Osteoblast (primary cell): ENCODE results near the gene SP7. TPM values are rescaled to one million over a fixed set of nuclear protein-coding genes. Genes with fewer than 3 reads are reported as not detected.

Experiments
- DNase-seq: peaks from one replicate; pipeline ENCODE4 v3.0.0; 2011; ENCODE audit warnings: low spot score, mixed read lengths; ENCODE audit not compliant: insufficient read length; ENCODE audit errors: missing footprints
- H2AFZ ChIP-seq: 2 replicates; pipeline ENCODE4 v1.6.0; 2011; ENCODE audit warnings: mild to moderate bottlenecking, low read length
- H3K27ac ChIP-seq: 2 replicates; pipeline ENCODE4 v1.5.1; 2011; ENCODE audit warnings: mild to moderate bottlenecking, low read depth, low read length, moderate library complexity
- H3K27me3 ChIP-seq: 2 replicates; pipeline ENCODE4 v1.6.0; 2012; ENCODE audit warnings: mild to moderate bottlenecking, control low read depth, inconsistent platforms, low read length, moderate library complexity; ENCODE audit not compliant: insufficient read depth
- H3K36me3 ChIP-seq: 2 replicates; pipeline ENCODE4 v1.5.1; 2011; ENCODE audit warnings: mild to moderate bottlenecking, low read length, control low read depth, moderate library complexity; ENCODE audit not compliant: insufficient read depth
- H3K4me1 ChIP-seq: 2 replicates; pipeline ENCODE4 v1.5.1; 2011; ENCODE audit warnings: mild to moderate bottlenecking, low read length, control low read depth, moderate library complexity; ENCODE audit not compliant: insufficient read depth
- H3K4me2 ChIP-seq: 2 replicates; pipeline ENCODE4 v1.6.0; 2011; ENCODE audit warnings: mild to moderate bottlenecking, low read length; ENCODE audit not compliant: insufficient read depth
- H3K4me3 ChIP-seq: fragments of 200-600 bp; sonication (generic); 3 replicates; pipeline ENCODE4 v1.5.1; 2012; ENCODE audit warnings: mild to moderate bottlenecking, low read length, inconsistent platforms; ENCODE audit not compliant: insufficient read depth
- H3K79me2 ChIP-seq: 2 replicates; pipeline ENCODE4 v1.6.0; 2012; ENCODE audit warnings: mild to moderate bottlenecking, low read length, control low read depth, inconsistent platforms; ENCODE audit not compliant: insufficient read depth
- H3K9me3 ChIP-seq: 2 replicates; pipeline ENCODE4 v1.5.1; 2011; ENCODE audit warnings: low read depth, low read length, control low read depth
- H4K20me1 ChIP-seq: 2 replicates; pipeline ENCODE4 v1.6.0; 2012; ENCODE audit warnings: mild to moderate bottlenecking, low read length, control low read depth; ENCODE audit not compliant: insufficient read depth
- total RNA-seq: library from RNA; depleted of rRNA; stranded (reverse); fragments of >200 nt; gene quantifications from 2 replicates; pipeline ENCODE4 v1.2.3, GENCODE V29; 2012
- TF ChIP-seq, protein P1 (sequence below): IDR thresholded peaks from 2 replicates; pipeline ENCODE4 v1.5.1; 2011; ENCODE audit warnings: mild to moderate bottlenecking, low read depth, low read length, moderate library complexity; ENCODE audit errors: extremely low read depth

SP7 gene
- total RNA-seq, 1 donor, result not detected

GRCh38 chr12:53302903-53303302 lies 33.3 kb downstream of the SP7 start:
- TF ChIP-seq, protein P1, sequence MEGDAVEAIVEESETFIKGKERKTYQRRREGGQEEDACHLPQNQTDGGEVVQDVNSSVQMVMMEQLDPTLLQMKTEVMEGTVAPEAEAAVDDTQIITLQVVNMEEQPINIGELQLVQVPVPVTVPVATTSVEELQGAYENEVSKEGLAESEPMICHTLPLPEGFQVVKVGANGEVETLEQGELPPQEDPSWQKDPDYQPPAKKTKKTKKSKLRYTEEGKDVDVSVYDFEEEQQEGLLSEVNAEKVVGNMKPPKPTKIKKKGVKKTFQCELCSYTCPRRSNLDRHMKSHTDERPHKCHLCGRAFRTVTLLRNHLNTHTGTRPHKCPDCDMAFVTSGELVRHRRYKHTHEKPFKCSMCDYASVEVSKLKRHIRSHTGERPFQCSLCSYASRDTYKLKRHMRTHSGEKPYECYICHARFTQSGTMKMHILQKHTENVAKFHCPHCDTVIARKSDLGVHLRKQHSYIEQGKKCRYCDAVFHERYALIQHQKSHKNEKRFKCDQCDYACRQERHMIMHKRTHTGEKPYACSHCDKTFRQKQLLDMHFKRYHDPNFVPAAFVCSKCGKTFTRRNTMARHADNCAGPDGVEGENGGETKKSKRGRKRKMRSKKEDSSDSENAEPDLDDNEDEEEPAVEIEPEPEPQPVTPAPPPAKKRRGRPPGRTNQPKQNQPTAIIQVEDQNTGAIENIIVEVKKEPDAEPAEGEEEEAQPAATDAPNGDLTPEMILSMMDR, result no peak
- Histone ChIP-seq H4K20me1 (peaks cover 3% of the 10 kb centered on the region), H2AFZ (no peak overlapping the region), H3K27me3 (no peaks in the 10 kb centered on the region), H3K4me2 (no peak overlapping the region), H3K9me3 (no peaks in the 10 kb centered on the region), H3K4me1 (peaks cover 22% of the 10 kb centered on the region), H3K4me3 (no peak overlapping the region), H3K27ac (peak overlapping the region; percentile 18), H3K36me3 (peaks cover 62% of the 10 kb centered on the region), H3K79me2 (peaks cover 51% of the 10 kb centered on the region)
- peak; percentile 73 for DNase-seq

GRCh38 chr12:53300187-53300586 lies 36.0 kb downstream of the SP7 start:
- H3K79me2 ChIP-seq, result peaks cover 67% of the 10 kb centered on the region
- H3K36me3 ChIP-seq, result peaks cover 39% of the 10 kb centered on the region
- peak; percentile 93 for DNase-seq
- H4K20me1 ChIP-seq, result no peaks in the 10 kb centered on the region
- H3K9me3 ChIP-seq, result no peaks in the 10 kb centered on the region
- H3K4me2 ChIP-seq, result peak overlapping the region; percentile 98
- peaks cover 43% of the 10 kb centered on the region for H3K4me1 ChIP-seq
- peak overlapping the region; percentile 82 for H3K4me3 ChIP-seq
- peak overlapping the region; percentile 97 for H3K27ac ChIP-seq
- TF ChIP-seq, protein P1, result no peak
- peak overlapping the region; percentile 66 for H2AFZ ChIP-seq
- no peaks in the 10 kb centered on the region for H3K27me3 ChIP-seq

- Histone ChIP-seq H3K4me2 (peak within 1 kb of the TSS; percentile 98), H3K4me3 (peak within 1 kb of the TSS; percentile 82), H4K20me1 (no peaks in the 10 kb centered on the region), H2AFZ (peak within 1 kb of the TSS; percentile 66), H3K27me3 (no peaks in the 10 kb centered on the region), H3K27ac (peak within 1 kb of the TSS; percentile 97), H3K4me1 (peaks cover 49% of the 10 kb centered on the region), H3K79me2 (peaks cover 65% of the 10 kb centered on the region), H3K36me3 (peaks cover 37% of the 10 kb centered on the region), H3K9me3 (no peaks in the 10 kb centered on the region)
- peak; percentile 96 for DNase-seq
- TF ChIP-seq, protein P1, result no peak
Measured at GRCh38 chr12:53299454-53300180, 36.5 kb downstream of the SP7 start, which contains the start of gene MYG1. Gene MYG1 (plus strand): TSS chr12:53299695. CDS start chr12:53299738, 43 bp downstream.

GRCh38 chr12:53299101-53299453 lies 37.1 kb downstream of the SP7 start:
- peak overlapping the region; percentile 98 for H3K4me2 ChIP-seq
- H2AFZ ChIP-seq, result no peak overlapping the region
- peaks cover 33% of the 10 kb centered on the region for H3K36me3 ChIP-seq
- peaks cover 49% of the 10 kb centered on the region for H3K4me1 ChIP-seq
- H3K4me3 ChIP-seq, result peak overlapping the region; percentile 82
- TF ChIP-seq, protein P1, result no peak
- no peaks in the 10 kb centered on the region for H3K27me3 ChIP-seq
- no peaks in the 10 kb centered on the region for H4K20me1 ChIP-seq
- peaks cover 62% of the 10 kb centered on the region for H3K79me2 ChIP-seq
- peak; percentile 81 for DNase-seq
- peak overlapping the region; percentile 97 for H3K27ac ChIP-seq
- no peaks in the 10 kb centered on the region for H3K9me3 ChIP-seq
